A673 (cell line): ENCODE data around the gene C1orf174. TPM values are rescaled to one million over a fixed set of nuclear protein-coding genes. Genes with fewer than 3 reads are reported as not detected.

Experiments
- BruUV-seq: library from RNA; stranded (reverse); fragments of 400-500 nt; replicated peaks from 2 replicates; lab custom pipeline; 2021; lab: Mats Ljungman, UMichigan
- CTCF ChIA-PET: fragments of 300-600 bp; sonication (Branson Sonifier 250); formaldehyde crosslinking; loops from one replicate; lab custom pipeline; 2022; ENCODE audit warnings: antibody characterized with exemption; lab: Charles Lee
- POLR2A ChIA-PET: fragments of 300-600 bp; sonication (Branson Sonifier 250); formaldehyde crosslinking; loops from one replicate; lab custom pipeline; 2022; ENCODE audit warnings: antibody characterized with exemption; ENCODE audit not compliant: low non-redundant PET; lab: Charles Lee
- DNase-seq: peaks from one replicate; pipeline ENCODE4 v3.0.0-alpha.2; 2015; ENCODE audit warnings: low spot score
- H3K27ac ChIP-seq: fragments of 200-600 bp; sonication (generic); 2 replicates; pipeline ENCODE4 v1.5.1; 2016; ENCODE audit warnings: mixed run types, low read depth, mild to moderate bottlenecking, mixed read lengths, antibody characterized with exemption, low read length; ENCODE audit not compliant: poor library complexity, severe bottlenecking
- H3K27me3 ChIP-seq: fragments of 200-600 bp; sonication (generic); replicated peaks from 2 replicates; pipeline ENCODE4 v1.6.1; 2017; ENCODE audit warnings: mixed run types, low read depth, mild to moderate bottlenecking, mixed read lengths, antibody characterized with exemption, low read length; ENCODE audit not compliant: insufficient read depth, poor library complexity
- H3K36me3 ChIP-seq: fragments of 200-600 bp; sonication (generic); 2 replicates; pipeline ENCODE4 v1.6.1; 2016; ENCODE audit warnings: mixed run types, mild to moderate bottlenecking, mixed read lengths, antibody characterized with exemption, low read length; ENCODE audit not compliant: insufficient read depth, poor library complexity, severe bottlenecking
- H3K4me1 ChIP-seq: fragments of 200-600 bp; sonication (generic); 2 replicates; pipeline ENCODE4 v1.6.1; 2017; ENCODE audit warnings: mixed run types, mild to moderate bottlenecking, mixed read lengths, antibody characterized with exemption, low read length; ENCODE audit not compliant: insufficient read depth, poor library complexity, severe bottlenecking
- H3K4me3 ChIP-seq: fragments of 200-600 bp; sonication (generic); 2 replicates; pipeline ENCODE4 v1.5.1; 2016; ENCODE audit warnings: low read depth, mixed run types, mild to moderate bottlenecking, mixed read lengths, low read length; ENCODE audit not compliant: poor library complexity, severe bottlenecking
- H3K9me3 ChIP-seq: fragments of 200-600 bp; sonication (generic); 2 replicates; pipeline ENCODE4 v1.6.1; 2016; ENCODE audit warnings: mixed run types, low read depth, mild to moderate bottlenecking, mixed read lengths, antibody characterized with exemption, low read length; ENCODE audit not compliant: poor library complexity, severe bottlenecking
- EZH2 ChIP-seq: fragments of 200-600 bp; sonication (generic); IDR thresholded peaks from 2 replicates; pipeline ENCODE4 v1.6.1; 2017; ENCODE audit warnings: borderline replicate concordance, low read depth, mild to moderate bottlenecking, mixed read lengths, antibody characterized with exemption, low read length; ENCODE audit not compliant: poor library complexity, severe bottlenecking
- intact Hi-C: fragments of 100-400 bp; cut with micrococcal nuclease; formaldehyde crosslinking; loops from one replicate; pipeline ENCODE4 v1.10.0; 2022; ENCODE audit not compliant: unreplicated experiment
- total RNA-seq: library from RNA; stranded (reverse); gene quantifications from 2 replicates; pipeline ENCODE4 v1.2.3, GENCODE V29; 2021
- TF ChIP-seq, protein P1 (sequence below): fragments of 300-800, 200-600 bp; sonication (generic); conservative IDR thresholded peaks from 2 replicates; pipeline ENCODE4 v1.5.1; 2017; ENCODE audit warnings: low read depth, mild to moderate bottlenecking, antibody characterized with exemption, low read length, moderate library complexity, mixed read lengths

The C1orf174 gene
- total RNA-seq, 1 experiment from 2014 or later = 36.2 TPM

DNA sequence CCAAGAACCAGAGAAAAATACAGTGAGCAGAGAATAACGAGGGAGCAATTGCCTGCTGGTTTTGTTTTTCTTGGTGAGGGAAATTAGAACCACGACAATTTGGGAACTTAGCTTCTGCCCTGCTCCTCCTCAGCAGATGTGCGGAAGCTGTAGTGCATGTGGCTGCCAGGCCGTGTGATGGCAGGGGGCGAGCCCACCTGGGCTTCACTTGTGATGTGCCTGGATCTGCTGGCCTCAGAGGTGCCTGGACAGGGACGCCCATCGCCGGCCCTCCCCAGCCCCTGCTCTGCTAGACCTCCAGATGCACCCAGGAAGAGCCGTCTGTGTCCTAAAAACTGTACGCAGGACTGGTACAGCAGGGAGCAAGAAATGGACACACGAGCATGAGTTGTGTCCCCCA, 28.5 kb upstream of the C1orf174 start:
- no TSS peak for BruUV-seq
- no peak for TF ChIP-seq EZH2
- TF ChIP-seq, protein P1, sequence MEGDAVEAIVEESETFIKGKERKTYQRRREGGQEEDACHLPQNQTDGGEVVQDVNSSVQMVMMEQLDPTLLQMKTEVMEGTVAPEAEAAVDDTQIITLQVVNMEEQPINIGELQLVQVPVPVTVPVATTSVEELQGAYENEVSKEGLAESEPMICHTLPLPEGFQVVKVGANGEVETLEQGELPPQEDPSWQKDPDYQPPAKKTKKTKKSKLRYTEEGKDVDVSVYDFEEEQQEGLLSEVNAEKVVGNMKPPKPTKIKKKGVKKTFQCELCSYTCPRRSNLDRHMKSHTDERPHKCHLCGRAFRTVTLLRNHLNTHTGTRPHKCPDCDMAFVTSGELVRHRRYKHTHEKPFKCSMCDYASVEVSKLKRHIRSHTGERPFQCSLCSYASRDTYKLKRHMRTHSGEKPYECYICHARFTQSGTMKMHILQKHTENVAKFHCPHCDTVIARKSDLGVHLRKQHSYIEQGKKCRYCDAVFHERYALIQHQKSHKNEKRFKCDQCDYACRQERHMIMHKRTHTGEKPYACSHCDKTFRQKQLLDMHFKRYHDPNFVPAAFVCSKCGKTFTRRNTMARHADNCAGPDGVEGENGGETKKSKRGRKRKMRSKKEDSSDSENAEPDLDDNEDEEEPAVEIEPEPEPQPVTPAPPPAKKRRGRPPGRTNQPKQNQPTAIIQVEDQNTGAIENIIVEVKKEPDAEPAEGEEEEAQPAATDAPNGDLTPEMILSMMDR = no peak
- ChIA-PET CTCF (no interaction called here), POLR2A (no interaction called here)
- intact Hi-C loops = no loop called here
- Histone ChIP-seq H3K27me3 (peaks cover 45% of the 10 kb centered on the region), H3K4me1 (no peaks in the 10 kb centered on the region), H3K4me3 (no peak overlapping the region), H3K27ac (no peak overlapping the region), H3K36me3 (no peaks in the 10 kb centered on the region), H3K9me3 (no peaks in the 10 kb centered on the region)
- DNase-seq = no peak

DNA sequence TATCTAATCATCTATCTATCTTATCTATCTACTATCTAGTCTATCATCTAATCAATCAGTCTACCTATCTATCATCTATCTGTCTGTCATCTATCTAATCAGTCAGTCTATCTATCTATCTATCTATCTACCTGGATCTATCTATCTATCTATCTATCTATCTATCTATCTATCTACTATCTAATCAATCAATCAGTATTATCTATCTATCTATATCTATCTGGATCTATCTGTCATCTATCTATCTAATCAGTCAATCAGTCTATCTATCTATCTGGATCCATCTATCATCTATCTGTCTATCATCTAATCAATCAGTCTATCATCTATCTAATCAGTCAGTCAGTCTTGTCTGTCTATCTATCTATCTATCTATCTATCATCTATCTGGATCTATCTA, 26.9 kb upstream of the C1orf174 start:
- H3K27ac ChIP-seq = no peak overlapping the region
- H3K27me3 ChIP-seq = peaks cover 32% of the 10 kb centered on the region
- no peaks in the 10 kb centered on the region for H3K36me3 ChIP-seq
- H3K4me3 ChIP-seq = no peak overlapping the region
- no peak for DNase-seq
- no peaks in the 10 kb centered on the region for H3K4me1 ChIP-seq
- intact Hi-C loops = no loop called here
- ChIA-PET POLR2A (no interaction called here), CTCF (no interaction called here)
- no TSS peak for BruUV-seq
- TF ChIP-seq, protein P1 = no peak
- TF ChIP-seq EZH2 = no peak
- H3K9me3 ChIP-seq = no peaks in the 10 kb centered on the region

DNA sequence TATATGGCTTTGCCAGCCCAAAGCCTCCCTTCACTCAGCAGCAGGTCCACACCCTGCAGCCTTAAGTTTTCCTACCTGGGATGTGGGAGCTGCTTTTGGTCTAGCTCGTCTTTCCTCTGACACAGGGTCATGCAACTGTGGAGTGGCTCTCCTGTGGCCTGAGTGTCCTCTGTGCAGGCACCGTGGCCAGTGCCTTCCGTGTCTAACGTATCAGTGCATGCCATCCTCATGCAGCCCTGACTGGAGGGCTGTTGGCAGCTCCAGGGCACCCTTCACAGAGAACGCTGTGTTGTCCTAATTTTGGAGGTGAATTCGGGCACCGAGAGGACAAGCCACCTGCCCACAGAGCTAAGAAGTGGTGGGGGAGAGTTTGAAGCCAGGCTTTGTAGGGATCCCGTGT, 25.7 kb upstream of the C1orf174 start:
- Histone ChIP-seq H3K36me3 (no peaks in the 10 kb centered on the region), H3K4me3 (no peak overlapping the region), H3K9me3 (no peaks in the 10 kb centered on the region), H3K27ac (no peak overlapping the region), H3K27me3 (peaks cover 20% of the 10 kb centered on the region), H3K4me1 (no peaks in the 10 kb centered on the region)
- BruUV-seq = no TSS peak
- intact Hi-C loops = no loop called here
- ChIA-PET POLR2A (no interaction called here), CTCF (no interaction called here)
- TF ChIP-seq, protein P1 = no peak
- no peak for TF ChIP-seq EZH2
- DNase-seq = no peak
